Keratinocyte (primary cell): ENCODE measurements around the gene CNNM4. TPM values are rescaled to one million over a fixed set of nuclear protein-coding genes. Genes with fewer than 3 reads are reported as not detected.

Experiments used
- DNase-seq: peaks from one replicate; pipeline ENCODE4 v3.0.0-alpha.2; 2011; ENCODE audit warnings: low read depth, missing footprints, low spot score
- FAIRE-seq: peaks from 2 replicates; lab custom pipeline; 2011; peaks lifted over from hg19 to GRCh38; lab: Jason Lieb, UNC
- H2AFZ ChIP-seq: 2 replicates; pipeline ENCODE4 v1.6.0; 2012; ENCODE audit warnings: low read length, control low read depth, inconsistent platforms; ENCODE audit not compliant: control insufficient read depth
- H3K27ac ChIP-seq: 2 replicates; pipeline ENCODE4 v1.5.1; 2011; ENCODE audit warnings: low read length; ENCODE audit not compliant: control insufficient read depth, insufficient read depth
- H3K27me3 ChIP-seq: 3 replicates; pipeline ENCODE4 v1.6.0; 2011; ENCODE audit warnings: low read length; ENCODE audit not compliant: control insufficient read depth, insufficient read depth; ENCODE audit errors: extremely low read depth
- H3K36me3 ChIP-seq, 2 experiments: 2 replicates in 1 of 2; 3 replicates in 1 of 2; pipeline ENCODE4 v1.5.1; 2011; ENCODE audit warnings: low read length in 2 of 2, mild to moderate bottlenecking in 1 of 2; ENCODE audit not compliant: control insufficient read depth in 2 of 2, insufficient read depth in 2 of 2; ENCODE audit errors: extremely low read depth in 1 of 2
- H3K4me1 ChIP-seq: 3 replicates; pipeline ENCODE4 v1.5.1; 2011; ENCODE audit warnings: low read length; ENCODE audit not compliant: control insufficient read depth, insufficient read depth; ENCODE audit errors: extremely low read depth
- H3K4me2 ChIP-seq: 3 replicates; pipeline ENCODE4 v1.6.0; 2011; ENCODE audit warnings: low read depth, low read length; ENCODE audit not compliant: control insufficient read depth, insufficient read depth; ENCODE audit errors: extremely low read depth
- H3K4me3 ChIP-seq, 3 experiments: fragments of 200-600 bp in 1 of 3; sonication (generic) in 1 of 3; 2 replicates in 2 of 3; 3 replicates in 1 of 3; pipeline ENCODE4 v1.5.1; 2011 to 2016; ENCODE audit warnings: low read length in 3 of 3, mild to moderate bottlenecking in 3 of 3, control low read depth in 2 of 3, inconsistent platforms in 1 of 3, low read depth in 1 of 3, mixed read lengths in 1 of 3, mixed run types in 1 of 3, moderate library complexity in 1 of 3; ENCODE audit not compliant: control insufficient read depth in 2 of 3, insufficient read depth in 2 of 3; ENCODE audit errors: extremely low read depth in 1 of 3
- H3K79me2 ChIP-seq: 2 replicates; pipeline ENCODE4 v1.6.0; 2012; ENCODE audit warnings: low read length; ENCODE audit not compliant: control insufficient read depth, insufficient read depth
- H3K9ac ChIP-seq: 3 replicates; pipeline ENCODE4 v1.6.0; 2011; ENCODE audit warnings: low read length; ENCODE audit not compliant: control insufficient read depth, insufficient read depth; ENCODE audit errors: extremely low read depth
- H3K9me1 ChIP-seq: 3 replicates; pipeline ENCODE4 v1.6.0; 2011; ENCODE audit warnings: low read length; ENCODE audit not compliant: control insufficient read depth, insufficient read depth; ENCODE audit errors: extremely low read depth
- H3K9me3 ChIP-seq: 2 replicates; pipeline ENCODE4 v1.5.1; 2012; ENCODE audit warnings: low read depth, low read length; ENCODE audit not compliant: control insufficient read depth
- H4K20me1 ChIP-seq: 3 replicates; pipeline ENCODE4 v1.6.0; 2011; ENCODE audit warnings: low read length; ENCODE audit not compliant: control insufficient read depth, insufficient read depth; ENCODE audit errors: extremely low read depth
- CTCF ChIP-seq, 3 experiments: IDR thresholded peaks in 1 of 3; conservative IDR thresholded peaks in 1 of 3; optimal IDR thresholded peaks in 1 of 3; 2 replicates in 2 of 3; 3 replicates in 1 of 3; pipeline versions ENCODE3 to v1.5.1; 2011; ENCODE audit warnings: low read length in 3 of 3, mild to moderate bottlenecking in 3 of 3, moderate library complexity in 2 of 3, control low read depth in 1 of 3, inconsistent platforms in 1 of 3; ENCODE audit not compliant: insufficient read depth in 2 of 3; ENCODE audit errors: extremely low read depth in 1 of 3
- EZH2 ChIP-seq: IDR thresholded peaks from one replicate; pipeline ENCODE4 v1.6.1; 2012; ENCODE audit warnings: inconsistent platforms, mild to moderate bottlenecking, low read length, moderate library complexity
- dilution Hi-C: fragments of 300-500 bp; cut with MboI; formaldehyde crosslinking; loops from one replicate; pipeline ENCODE4 v1.7.0; 2020; ENCODE audit warnings: low sequenced_read_pairs; ENCODE audit not compliant: extremely low pct_ligation_motif_present
- polyA plus RNA-seq, 5 experiments: library from polyadenylated mRNA; depleted of rRNA in 3 of 5; stranded (reverse) in 3 of 5; stranded (forward) in 1 of 5; unstranded in 1 of 5; fragments of >200 nt; gene quantifications; 1 replicate in 1 of 5; 2 replicates in 3 of 5; 3 replicates in 1 of 5; pipeline versions ENCODE4 v1.2.1 to v1.2.3, GENCODE V29; 2011 to 2012; ENCODE audit warnings: missing spikeins in 2 of 5, low read depth in 1 of 5, low replicate concordance in 1 of 5

CNNM4 gene
- polyA plus RNA-seq, 1 donor (not counting 4 experiments of a cell fraction or from before 2014, with no cell fraction given), result 4.4 TPM

- no peak for TF ChIP-seq CTCF (optimal IDR thresholded peaks at IDR 0.05 in 1 of 3, IDR thresholded peaks at IDR 0.05 in 1 of 3, conservative IDR thresholded peaks at IDR 0.05 in 1 of 3; ENCODE audit: extremely low read depth in 1 of 3, insufficient read depth in 2 of 3, low read length in 3 of 3)
- TF ChIP-seq EZH2, result no peak
- H3K27ac ChIP-seq, result no peak overlapping the region
- no peak overlapping the region for H3K4me2 ChIP-seq
- H4K20me1 ChIP-seq, result no peaks in the 10 kb centered on the region
- DNase-seq, result no peak
- no peak overlapping the region for H3K4me3 ChIP-seq
- no peak for FAIRE-seq
- H3K9ac ChIP-seq, result no peak overlapping the region
- H3K9me1 ChIP-seq, result no peaks in the 10 kb centered on the region
- peaks cover 5 to 8% of the 10 kb centered on the region in 2 experiments for H3K36me3 ChIP-seq
- dilution Hi-C loops, result no loop called here
- H3K79me2 ChIP-seq, result peaks cover 2% of the 10 kb centered on the region
- H2AFZ ChIP-seq, result no peak overlapping the region
- H3K9me3 ChIP-seq, result no peaks in the 10 kb centered on the region
- H3K27me3 ChIP-seq, result no peaks in the 10 kb centered on the region
- H3K4me1 ChIP-seq, result no peaks in the 10 kb centered on the region
Observed at GRCh38 chr2:96823198-96823597, 62.5 kb downstream of the CNNM4 start.

- dilution Hi-C loops, result no loop called here
- no peak for DNase-seq
- no peak overlapping the region for H3K4me3 ChIP-seq
- no peak overlapping the region for H3K4me2 ChIP-seq
- no peak for TF ChIP-seq CTCF (optimal IDR thresholded peaks at IDR 0.05 in 1 of 3, IDR thresholded peaks at IDR 0.05 in 1 of 3, conservative IDR thresholded peaks at IDR 0.05 in 1 of 3; ENCODE audit: extremely low read depth in 1 of 3, insufficient read depth in 2 of 3, low read length in 3 of 3)
- no peak for TF ChIP-seq EZH2
- no peak overlapping the region for H2AFZ ChIP-seq
- H3K9ac ChIP-seq, result no peak overlapping the region
- FAIRE-seq, result no peak
- H3K27ac ChIP-seq, result no peak overlapping the region
- no peaks in the 10 kb centered on the region for H3K27me3 ChIP-seq
- H3K4me1 ChIP-seq, result no peaks in the 10 kb centered on the region
- no peaks in the 10 kb centered on the region for H4K20me1 ChIP-seq
- no peaks in the 10 kb centered on the region for H3K79me2 ChIP-seq
- no peaks in the 10 kb centered on the region for H3K9me3 ChIP-seq
- peaks cover 6 to 9% of the 10 kb centered on the region in 2 experiments for H3K36me3 ChIP-seq
- H3K9me1 ChIP-seq, result no peaks in the 10 kb centered on the region
Observed at GRCh38 chr2:96824079-96824870, 63.6 kb downstream of the CNNM4 start.
